HuH-7 (cell line): ENCODE data around the gene SLX9.

Experiments used
- DNase-seq: peaks from one replicate; pipeline ENCODE4 v3.0.0; 2011; ENCODE audit warnings: low spot score

The SLX9 gene

GRCh38 chr21:44991538-44992483, 52.0 kb downstream of the SLX9 start:
- no peak for DNase-seq

DNA sequence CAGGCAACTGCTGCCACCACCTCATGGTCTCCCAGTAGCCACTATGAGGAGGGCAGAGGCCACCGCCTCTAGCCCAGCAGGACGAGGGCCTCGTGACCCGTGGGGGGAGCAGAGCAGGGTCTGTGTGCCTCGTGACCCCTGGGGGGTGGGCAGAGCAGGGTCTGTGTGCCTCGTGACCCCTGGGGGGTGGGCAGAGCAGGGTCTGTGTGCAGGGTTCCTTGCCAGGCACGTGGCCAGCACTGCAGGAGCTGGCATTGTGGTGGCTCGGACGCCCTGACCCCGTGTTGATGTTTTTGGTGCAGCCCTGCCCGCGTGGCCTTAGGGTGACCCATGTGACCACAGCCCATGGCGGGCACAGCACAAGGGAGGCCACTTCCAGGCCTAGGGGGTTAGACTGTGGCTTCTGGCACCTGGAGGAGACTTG, 52.8 kb downstream of the SLX9 start:
- DNase-seq: no peak

DNA sequence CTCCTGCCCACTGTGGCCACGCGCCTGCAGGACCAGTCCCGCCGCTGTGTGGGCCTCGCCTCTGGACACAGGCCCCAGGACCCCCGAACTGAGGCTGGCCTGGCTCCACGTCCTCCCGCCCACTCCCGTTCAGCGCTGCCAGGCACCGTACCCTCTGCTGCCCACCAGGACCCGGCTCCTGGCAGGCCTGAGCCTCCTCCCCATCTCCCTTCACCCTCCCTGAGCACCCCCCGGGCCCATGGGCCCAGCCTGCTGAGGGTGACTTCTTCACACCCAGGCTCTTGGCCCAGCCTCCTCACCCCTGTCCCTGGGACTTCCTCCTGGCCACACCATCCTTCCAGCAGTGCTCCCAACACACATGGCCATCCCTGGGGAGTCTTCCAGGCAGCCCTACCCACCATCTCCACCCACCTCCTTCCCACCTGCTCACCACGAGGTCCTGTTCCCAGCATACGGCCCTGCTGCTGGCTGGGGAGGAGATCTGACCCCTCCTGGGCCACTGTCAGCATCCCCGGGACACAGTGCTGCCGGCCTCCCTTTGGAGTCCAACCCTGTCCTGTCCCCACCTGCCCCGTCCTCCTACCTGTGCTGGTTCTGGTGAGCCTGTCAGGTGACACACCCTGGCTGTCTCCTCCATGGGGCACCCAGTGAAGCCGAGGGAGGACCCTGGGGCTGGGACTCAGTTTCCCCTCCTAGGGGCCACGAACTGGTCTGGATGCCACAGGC, 53.7 kb downstream of the SLX9 start:
- no peak for DNase-seq

DNA sequence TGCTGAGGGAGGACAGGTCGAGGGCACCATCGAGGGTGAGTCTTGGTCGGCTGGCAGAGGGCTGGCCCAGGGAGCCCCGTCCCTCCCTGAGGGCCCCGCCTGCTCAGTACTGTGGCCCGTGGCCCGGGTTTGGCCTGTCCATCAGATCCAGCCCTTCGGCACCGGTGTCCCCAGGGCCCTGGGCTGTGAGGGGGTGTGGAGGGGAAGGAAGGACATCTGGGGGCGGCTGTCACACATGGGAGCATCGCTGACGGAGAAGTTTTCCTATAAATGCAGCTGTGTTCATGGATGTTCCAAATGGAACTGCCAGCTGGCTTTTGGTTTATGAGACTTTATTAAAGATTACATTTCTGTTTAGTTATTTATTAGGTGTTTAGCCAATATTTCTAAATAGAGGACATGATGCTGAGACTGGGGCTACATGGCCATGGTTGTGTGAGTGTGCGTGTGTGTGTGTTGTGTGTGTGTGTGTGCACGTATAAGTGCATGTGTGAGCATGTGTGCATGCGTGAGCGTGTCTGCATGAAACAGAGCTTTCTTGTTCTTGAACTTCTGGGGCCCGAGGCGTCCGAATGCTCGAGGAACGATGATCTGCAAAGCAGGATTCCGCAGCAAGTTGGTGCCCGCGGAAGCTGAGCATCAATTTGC, 54.3 kb downstream of the SLX9 start:
- DNase-seq: no peak

- DNase-seq: no peak
Observed at GRCh38 chr21:44994695-44995342, 55.0 kb downstream of the SLX9 start.

- DNase-seq: no peak
Observed at GRCh38 chr21:44995343-44995941, 55.6 kb downstream of the SLX9 start.

DNA sequence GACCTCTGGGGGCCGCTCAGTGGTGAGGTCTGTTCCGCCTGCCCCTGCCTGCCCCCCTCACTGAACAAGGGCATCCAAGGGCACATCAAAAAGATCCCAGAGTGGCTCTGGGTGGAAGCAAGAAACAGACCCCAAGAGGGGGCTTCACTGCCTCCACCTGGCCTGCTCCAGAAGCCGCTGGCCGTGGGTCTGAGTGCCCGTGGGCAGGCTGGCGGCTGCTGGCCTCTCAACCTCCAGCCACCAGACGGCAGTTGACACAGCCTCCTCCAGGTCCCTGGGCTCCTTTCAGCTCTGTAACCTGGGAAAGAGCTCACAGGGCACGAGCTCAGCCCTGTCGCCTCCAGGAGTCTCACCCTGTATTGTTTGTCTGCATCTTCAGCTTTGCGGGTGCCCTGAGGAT, 56.3 kb downstream of the SLX9 start:
- DNase-seq: no peak

GRCh38 chr21:44996501-44996921, 56.7 kb downstream of the SLX9 start:
- DNase-seq: no peak

DNA sequence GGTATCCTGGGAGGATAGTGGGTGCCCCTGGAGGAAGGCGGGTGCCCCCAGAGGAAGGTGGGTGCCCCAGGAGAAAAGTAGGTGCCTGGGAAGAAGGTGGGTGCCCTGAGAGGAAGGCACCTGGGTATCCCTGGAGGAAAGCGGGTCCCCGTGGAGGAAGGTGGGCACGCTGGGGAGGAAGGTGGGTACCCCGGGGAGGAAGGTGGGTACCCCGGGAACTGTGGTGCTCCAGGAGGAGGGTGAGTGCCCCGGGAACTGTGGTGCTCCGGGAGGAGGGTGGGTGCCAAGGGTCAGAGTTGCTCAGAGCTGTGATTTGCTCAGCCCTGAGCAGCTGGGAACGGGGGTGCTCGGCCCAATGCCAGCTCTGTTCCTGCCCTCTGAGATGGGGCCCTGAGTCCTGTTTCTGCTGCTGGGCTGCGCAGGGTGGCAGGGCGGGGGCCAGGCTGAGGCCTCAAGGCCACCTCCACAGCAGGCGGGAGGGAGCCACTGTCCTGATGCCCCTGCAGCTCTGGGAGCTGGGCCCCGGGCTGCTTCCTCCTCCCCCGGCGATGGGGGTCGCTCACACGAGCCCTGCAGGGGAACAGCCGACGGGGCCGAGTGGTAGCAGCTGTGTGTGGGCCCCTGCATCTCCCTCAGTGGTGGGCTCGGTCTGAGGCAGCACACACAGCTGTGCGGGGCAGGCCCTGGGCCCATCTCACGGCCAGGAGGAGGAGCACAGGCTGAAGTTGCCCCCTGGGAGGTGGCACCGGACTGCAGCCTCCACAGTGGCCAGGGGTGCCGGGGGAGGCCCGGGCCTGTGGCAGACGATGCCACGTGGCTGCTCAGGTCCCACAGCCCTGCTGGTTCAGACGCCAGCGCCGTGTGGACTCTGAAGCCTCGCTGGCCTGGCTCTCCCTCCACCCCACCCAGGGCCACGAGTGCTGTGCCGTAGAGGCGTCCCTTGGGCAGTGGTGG, 57.4 kb downstream of the SLX9 start:
- no peak for DNase-seq

GRCh38 chr21:44998086-44998620, 58.3 kb downstream of the SLX9 start:
- DNase-seq: no peak

- DNase-seq: no peak
Observed at GRCh38 chr21:44998621-44999427, 59.0 kb downstream of the SLX9 start.

GRCh38 chr21:44999428-44999971, 59.7 kb downstream of the SLX9 start:
- no peak for DNase-seq

GRCh38 chr21:44999972-45000636, 60.3 kb downstream of the SLX9 start:
- no peak for DNase-seq

DNA sequence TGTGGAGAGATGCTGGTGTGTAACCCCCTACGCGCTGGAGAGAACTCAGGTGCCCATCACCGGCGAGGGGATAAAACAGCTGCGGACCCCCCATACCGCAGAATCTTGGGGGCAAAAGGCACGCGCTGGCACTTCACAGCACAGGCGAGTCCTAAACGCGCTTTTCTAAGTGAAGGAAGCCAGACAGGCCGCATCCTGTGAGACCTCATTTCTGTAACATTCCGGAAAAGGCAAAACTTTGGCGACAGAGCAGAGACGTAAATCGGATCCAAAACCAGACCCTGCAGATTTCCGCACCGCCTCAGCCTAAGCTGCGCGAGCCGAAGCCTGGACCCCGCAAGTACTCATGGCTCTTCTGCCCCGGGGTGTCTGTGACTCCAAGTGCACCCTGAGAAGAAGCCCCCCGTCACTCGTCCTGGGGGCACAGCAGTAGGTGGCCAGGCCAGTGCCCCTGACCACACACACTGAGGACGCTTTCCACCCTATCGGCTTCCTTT, 60.9 kb downstream of the SLX9 start:
- no peak for DNase-seq

- DNase-seq: no peak
Observed at GRCh38 chr21:45001134-45002095, 61.6 kb downstream of the SLX9 start.

DNA sequence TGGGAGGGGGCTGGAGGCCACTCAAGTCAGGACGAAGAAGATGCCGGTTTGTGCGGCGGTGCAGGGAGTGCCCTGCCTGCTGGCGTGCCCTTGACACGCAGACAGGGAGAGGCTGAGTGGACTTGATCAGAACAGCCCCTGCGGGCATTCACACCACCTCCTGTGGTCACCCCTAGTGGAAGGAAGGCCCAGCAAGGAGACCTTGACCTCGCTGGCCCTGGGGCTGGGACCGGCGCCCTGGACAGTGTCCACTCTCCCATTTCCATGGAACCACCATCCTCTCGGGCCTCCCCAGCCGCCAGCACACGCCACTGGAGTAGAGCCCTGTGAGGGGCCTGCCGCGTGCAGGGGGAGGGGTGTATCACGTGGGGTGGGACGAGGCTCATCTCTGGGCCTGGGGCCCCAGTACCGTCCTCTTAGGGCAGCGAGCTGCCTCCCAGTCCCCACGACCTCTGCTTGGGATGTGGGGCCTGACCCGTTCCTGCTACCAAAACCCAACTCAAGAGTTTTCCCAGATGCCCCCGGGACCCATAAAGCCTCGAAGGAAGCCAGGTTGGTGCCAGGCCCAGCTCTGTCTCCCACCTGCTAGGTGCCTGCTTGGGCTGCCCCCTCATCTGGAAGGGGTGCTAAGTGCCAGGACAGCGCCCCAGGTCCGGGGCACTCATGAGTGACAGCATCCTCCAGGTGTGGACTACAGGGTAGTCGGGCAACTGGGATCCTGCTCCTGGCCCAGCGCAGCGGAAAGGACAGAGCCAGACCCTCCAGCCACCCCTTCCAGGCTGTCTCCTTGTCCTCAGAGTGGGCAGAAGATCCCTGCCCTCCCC, 62.8 kb downstream of the SLX9 start:
- DNase-seq: no peak
